OCI-M2 (cell line): Measurements from ENCODE around the gene PHF21B.
"Not testable (repeated sequence)": the region's sequence is repeated elsewhere in the genome, so short reads cannot be mapped to it uniquely, and the experiment has no call there.

Source experiments
- DNase-seq: peaks from one replicate; lab custom pipeline; 2025; ENCODE audit not compliant: unreplicated experiment; lab: John Stamatoyannopoulos, UW

The PHF21B gene

GRCh38 chr22:44962741-44963454 is 46.9 kb downstream of the PHF21B start:
- no peak for DNase-seq

- DNase-seq = not testable (repeated sequence)
Observed at GRCh38 chr22:44961682-44962081, 48.1 kb downstream of the PHF21B start.

GRCh38 chr22:44956840-44957767 is 52.7 kb downstream of the PHF21B start:
- DNase-seq = no peak

- no peak for DNase-seq
Observed at GRCh38 chr22:44955102-44955501, 54.7 kb downstream of the PHF21B start.

DNA sequence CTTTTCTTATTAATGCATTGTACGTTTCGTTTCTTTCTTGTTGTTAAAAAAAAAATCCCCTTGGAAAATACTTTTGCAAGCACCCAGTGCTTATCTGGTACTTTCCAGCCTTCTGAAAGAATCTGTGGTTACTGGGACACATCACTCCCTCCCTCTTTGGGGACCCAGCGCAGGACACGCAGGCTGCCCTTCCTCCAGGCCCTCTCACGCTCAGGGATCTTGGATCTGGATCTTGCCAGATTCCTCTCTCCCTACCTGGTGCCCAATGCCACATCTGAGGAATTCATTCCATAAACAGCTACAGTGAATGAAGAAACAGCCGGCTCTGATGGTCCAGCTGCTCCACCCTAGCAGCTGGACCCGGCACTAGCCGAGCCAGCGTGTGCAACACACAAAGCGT is 55.7 kb downstream of the PHF21B start:
- no peak for DNase-seq

GRCh38 chr22:44952863-44953746 is 56.7 kb downstream of the PHF21B start:
- no peak for DNase-seq

DNA sequence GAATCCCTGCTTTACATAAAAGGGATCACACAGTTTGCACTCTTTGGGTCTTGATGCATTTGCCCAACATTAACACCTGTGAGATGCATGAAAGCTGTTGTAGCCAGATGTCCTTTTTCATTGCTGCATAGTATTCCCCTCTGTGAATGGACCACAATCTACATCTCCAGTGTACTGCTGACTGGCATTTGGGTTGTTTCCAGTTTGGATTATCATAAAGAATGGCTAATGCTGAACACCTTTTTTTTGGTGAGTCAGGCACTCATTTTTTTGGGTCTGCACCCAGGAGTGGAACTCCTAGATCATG is 58.3 kb downstream of the PHF21B start:
- no peak for DNase-seq

GRCh38 chr22:44950806-44951509 is 58.8 kb downstream of the PHF21B start:
- no peak for DNase-seq

- no peak for DNase-seq
Observed at GRCh38 chr22:44947846-44948245, 62.0 kb downstream of the PHF21B start.

GRCh38 chr22:44947049-44947448 is 62.8 kb downstream of the PHF21B start:
- DNase-seq = no peak

DNA sequence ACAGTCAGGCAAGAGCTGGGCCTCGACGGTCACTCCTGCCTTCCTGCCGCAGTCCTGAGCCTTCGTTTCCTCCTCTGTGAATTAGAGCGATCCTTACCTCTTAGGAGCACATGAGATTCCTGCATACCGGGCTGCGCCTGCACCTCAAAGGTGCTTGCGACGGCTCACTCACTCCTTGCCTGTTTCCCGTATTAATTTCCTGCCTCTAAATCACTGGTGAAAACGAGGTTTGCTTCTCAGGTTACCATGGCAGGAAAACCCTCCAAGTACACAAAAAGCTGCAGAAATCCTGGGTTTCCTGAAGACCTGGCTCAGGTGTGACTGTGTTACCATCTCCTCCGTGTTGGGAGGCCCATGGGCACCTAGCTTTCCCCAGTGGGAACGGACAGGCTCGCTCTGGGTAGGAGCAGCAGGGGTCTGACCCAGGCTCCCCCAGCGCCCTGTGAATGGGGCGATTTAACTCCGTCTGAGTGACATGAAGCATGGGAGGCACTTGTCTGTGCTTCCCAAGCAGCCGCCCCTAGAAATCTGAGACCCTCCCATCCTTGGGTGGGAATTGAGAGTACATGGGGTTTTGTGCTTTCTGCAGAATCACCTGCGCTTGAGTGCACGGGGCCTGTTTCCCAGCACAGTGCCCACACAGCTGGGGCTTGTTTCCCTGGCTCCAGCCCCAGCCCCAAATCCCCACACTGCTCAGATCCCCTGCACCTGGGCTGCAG is 64.8 kb downstream of the PHF21B start:
- DNase-seq = no peak

DNA sequence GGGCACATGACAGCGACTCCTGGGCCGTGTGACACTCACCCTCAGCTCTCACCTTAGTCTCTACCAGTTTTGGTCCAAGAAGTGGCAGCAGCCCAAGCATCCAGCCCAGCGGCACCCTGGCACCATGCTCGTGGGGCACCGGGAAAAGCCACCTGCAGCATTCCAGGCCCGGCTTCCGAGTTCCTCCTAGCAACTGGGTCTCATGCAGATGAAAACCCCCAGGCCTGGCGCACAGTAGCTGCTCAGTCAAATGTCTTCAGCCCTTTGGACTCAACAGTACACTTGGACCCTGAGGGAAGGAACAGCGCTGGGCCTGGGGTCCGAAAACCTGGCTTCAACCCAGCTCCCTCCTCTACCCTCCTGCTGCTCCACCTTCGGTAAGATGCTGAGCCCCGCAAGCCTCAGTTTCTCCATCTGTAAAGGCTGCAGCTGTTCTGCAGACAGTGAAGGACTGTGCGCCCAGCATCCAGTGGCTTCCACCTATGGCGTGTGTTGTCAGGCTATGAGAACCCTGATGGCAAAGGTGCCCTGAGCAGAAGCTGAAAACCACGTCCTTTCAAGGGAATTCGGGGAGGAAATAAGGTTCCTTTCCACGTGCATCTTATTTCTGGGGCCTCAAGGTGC is 66.0 kb downstream of the PHF21B start:
- no peak for DNase-seq

DNA sequence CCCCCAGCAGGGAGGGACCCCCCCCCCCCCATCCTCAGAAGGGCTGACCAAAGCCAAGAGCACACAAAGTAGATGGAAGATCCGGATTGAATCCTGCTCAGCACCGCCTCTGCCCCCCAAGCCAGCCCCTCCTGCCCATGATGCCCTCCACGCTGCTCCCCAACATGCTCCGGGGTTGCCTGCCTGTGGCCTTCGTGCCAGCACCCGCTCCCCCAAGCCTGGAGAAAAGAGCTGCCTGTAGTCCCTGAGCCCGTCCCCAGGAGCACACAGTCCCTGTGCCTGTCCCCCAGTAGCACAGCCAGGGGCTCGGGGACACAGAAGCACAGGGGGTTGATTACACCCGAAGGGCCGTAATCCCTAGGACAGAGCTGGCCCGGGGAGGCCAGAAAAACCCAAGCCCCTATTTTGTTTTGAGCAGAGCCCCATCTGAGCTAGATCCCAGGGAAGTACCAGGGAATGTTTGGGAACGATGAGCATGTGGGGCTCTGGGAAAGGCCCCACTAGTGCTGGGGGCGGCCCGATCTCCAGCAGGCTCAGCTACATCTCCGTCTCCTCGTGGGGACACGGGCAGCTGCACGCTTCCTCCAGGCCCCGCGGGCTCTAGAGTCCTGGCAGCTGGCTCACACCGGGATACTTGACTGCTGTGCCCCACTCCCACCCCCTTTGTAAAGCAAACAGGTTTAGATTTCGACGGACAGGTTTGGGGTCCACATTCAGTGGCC is 66.7 kb downstream of the PHF21B start:
- no peak for DNase-seq

DNA sequence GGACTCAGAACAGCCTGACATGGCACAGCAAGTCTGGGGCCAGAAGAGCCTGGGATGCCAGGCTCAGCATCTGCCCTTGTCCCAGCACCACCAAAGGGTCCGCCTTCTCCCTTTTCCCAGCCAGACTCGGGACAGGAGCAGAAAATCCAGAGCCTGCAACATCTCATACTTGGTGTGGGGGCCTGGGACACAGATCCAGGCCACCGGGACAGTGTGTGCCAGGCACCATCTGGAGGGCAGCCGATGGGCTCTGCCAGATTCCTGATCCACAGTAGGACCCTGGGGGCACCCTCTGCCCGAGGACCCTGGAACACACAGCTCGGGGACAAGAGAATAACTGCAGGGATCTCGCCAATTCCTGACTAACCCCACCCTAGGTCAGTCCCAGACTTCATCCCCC is 67.7 kb downstream of the PHF21B start:
- no peak for DNase-seq

DNA sequence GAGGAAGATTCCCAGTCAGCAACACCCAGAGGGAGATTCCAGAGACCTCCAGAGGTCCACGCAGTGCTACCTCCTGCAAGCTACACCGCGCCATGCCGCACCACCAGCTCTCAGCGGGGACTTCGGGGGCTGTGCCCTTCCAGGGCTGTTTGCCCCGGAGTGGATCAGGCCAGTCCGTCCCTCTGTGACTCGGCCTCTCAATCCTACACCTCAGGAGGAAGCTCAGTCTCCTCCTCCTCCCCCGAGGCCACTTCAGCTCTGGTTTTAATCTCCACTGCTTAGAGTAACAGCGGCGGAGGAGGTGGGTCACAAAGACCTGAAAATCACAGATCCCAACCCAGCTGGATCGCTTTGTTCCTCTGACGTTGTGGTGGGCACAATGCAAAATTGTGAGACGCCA is 68.6 kb downstream of the PHF21B start:
- DNase-seq = no peak

DNA sequence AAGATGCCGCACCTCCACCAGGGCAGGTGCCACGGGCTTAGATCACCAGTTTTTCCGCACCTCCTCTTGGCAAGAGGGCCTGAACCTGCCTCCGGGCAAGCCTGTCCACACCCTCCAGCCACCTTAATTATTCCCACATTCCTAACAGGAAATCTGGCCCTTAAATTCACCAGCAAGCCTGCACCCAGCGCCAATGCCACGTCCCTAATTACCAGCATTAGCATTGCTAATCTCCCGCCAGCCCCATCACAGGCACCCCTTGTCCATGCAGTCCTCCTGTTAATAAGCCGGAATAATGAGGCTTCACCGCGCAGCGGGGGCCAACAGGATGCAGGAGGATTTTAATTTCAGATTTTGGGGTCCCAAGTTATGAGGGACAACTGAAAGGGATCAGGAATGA is 69.7 kb downstream of the PHF21B start:
- no peak for DNase-seq

GRCh38 chr22:44939451-44939850 is 70.4 kb downstream of the PHF21B start:
- no peak for DNase-seq

- DNase-seq = no peak
Observed at GRCh38 chr22:44938886-44939285, 70.9 kb downstream of the PHF21B start.

GRCh38 chr22:44937216-44937615 is 72.6 kb downstream of the PHF21B start:
- no peak for DNase-seq
